ENCODE data around the gene GSDMA. TPM values are rescaled to one million over a fixed set of nuclear protein-coding genes. Genes with fewer than 3 reads are reported as not detected.

The GSDMA gene
- total RNA-seq, 1 donor from 2014 or later, result not detected

- peak; percentile 34 to 72 for DNase-seq (ENCODE audit: low read depth in 2 of 2)
These were observed 33.0 kb upstream of the GSDMA start for GRCh38 chr17:39929646-39930407.

GRCh38 chr17:39933912-39934311, 28.9 kb upstream of the GSDMA start:
- no peak for DNase-seq (ENCODE audit: low read depth in 2 of 2)

DNA sequence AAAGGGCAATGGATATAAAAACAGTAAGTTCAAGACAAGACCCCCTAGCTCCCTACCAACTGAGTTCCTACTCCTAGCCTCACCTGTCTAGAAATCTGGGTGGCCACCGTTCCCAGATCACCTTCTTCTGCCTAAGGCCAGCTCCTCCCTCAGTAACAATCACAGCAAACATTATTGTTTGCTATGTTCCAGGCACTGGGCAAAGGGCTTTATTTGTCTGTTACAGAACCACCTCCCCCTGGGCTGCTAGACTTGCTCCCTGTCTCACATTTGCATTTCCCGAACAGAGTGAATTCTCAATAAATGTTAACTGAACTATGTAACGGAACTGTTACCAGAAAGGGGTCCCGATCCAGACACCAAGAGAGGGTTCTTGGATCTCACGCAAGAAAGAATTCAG, 28.5 kb upstream of the GSDMA start:
- no peak for DNase-seq (ENCODE audit: low read depth in 2 of 2)

- no peak for DNase-seq (ENCODE audit: low read depth in 2 of 2)
These were observed 26.9 kb upstream of the GSDMA start for GRCh38 chr17:39935909-39936308.

- DNase-seq (ENCODE audit: low read depth in 2 of 2), result no peak
These were observed 25.4 kb upstream of the GSDMA start for GRCh38 chr17:39937447-39937846.

GRCh38 chr17:39938140-39938869, 24.5 kb upstream of the GSDMA start:
- no peak for DNase-seq (ENCODE audit: low read depth in 2 of 2)

DNA sequence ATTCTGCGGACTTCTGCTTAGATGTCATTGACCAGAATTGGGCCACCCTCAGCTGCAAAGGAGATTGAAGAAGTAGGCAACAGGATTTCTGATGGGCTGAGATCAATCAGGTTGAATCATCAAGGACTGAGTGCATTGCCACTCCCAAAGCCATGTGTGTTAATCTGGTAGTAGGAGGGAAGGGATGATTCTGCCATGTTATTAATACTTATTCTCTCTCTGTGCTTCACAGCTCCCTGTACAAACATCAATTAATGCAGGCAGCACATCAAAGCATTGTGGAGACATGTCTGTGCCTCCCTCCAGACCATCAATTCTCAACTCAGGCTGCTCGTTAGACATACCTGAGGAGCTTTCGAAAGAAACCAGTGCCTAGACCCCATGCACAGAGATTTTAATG, 23.7 kb upstream of the GSDMA start:
- DNase-seq (ENCODE audit: low read depth in 2 of 2), result no peak

DNA sequence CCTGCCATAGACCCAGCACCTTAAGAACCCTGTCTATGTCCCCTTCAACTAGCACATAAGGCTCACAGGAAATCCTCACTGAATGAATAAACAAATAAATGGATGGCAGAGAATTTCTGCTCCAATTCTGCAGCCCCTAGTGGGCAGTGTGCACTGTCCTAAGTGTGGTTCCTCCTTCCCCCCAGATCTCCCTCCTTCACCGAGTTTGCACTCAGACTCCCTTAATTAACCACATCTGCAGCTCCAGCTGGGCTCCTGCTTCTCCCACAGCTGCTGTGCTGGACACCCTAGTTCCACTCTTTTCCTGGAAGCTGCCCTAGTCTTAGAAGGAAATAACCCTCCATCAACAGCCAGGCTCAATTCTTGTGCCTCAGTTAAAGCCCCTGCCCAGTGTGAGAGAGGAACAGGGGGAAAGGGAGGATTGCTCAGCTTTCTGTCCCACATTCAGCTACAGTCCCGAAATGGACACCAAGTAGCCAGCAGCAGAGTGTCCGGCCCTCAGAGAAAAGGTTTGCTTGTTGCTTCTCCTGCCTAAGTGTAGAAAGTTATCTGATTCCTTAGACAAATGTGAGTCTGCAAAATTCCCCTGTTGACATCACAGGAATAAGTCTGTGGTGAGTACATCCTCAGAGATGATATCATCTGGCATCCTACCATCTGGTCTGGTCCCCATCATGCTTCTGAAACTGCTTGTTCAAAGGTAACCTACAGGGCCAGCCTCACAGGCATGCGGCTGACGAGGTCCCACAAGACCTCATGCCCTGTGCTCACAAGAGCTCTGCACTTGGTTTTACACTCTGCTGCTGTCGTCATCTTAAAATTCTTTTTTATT, 23.0 kb upstream of the GSDMA start:
- peak in 1 of 2 donors; percentile 70 for DNase-seq (ENCODE audit: low read depth in 2 of 2)

- no peak for DNase-seq (ENCODE audit: low read depth in 2 of 2)
These were observed 19.0 kb upstream of the GSDMA start for GRCh38 chr17:39943702-39944392.

DNA sequence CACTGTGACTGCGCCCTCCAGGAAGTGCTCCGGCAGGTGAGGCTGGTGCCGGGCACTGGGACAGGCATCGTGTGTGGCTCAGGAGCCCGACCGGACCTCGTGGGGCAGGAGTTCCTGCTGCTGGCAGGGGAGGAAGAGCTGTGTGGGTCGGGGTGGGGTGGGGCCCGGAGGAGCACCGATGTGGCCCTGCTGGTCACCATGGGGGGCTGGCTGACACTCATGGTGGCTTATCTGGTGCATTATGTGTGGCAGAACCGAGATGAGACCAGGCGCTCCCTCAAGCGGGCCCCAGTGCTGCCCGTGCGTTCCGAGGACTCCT, 18.5 kb upstream of the GSDMA start:
- DNase-seq (ENCODE audit: low read depth in 2 of 2), result no peak

DNA sequence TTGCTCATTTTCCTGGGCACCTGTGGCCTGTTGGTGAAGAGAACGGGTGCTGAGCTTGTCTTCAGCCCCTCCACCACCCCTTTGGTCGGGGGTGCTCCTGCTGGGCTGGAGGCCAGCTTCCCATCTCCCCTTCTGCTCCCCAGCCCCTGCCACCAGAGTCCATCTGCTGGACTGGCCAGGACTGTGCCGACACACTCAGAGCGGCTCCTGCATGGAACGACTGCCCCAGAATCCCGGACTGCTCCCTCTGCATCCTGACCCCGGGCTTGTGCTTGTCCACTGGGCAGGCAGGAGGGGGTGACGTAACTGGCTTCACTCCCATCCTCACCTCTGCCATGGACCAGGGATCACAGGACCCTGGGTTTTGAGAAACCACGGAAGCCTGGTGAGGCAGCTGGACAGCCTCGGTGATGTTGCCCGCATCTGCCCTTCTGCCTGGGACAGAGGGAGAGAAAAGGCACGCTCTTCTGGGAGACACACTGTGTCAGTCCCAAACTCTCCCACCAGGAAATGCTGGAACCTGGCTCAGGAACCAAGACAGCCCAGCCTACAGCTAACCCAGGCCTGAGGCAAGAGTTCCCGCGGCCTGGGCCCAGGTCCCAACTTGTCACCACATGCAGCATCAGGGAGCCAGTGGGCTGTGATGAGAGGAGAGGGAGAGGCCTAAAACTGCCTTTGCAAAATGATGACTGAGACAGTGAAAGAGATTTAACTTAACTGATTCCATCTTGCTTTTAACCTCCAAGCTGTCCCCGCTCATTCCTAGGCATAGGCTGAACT, 16.1 kb upstream of the GSDMA start:
- DNase-seq (ENCODE audit: low read depth in 2 of 2), result no peak

- DNase-seq (ENCODE audit: low read depth in 2 of 2), result peak in 1 of 2 donors; percentile 19
These were observed 14.3 kb upstream of the GSDMA start for GRCh38 chr17:39948489-39948828.

DNA sequence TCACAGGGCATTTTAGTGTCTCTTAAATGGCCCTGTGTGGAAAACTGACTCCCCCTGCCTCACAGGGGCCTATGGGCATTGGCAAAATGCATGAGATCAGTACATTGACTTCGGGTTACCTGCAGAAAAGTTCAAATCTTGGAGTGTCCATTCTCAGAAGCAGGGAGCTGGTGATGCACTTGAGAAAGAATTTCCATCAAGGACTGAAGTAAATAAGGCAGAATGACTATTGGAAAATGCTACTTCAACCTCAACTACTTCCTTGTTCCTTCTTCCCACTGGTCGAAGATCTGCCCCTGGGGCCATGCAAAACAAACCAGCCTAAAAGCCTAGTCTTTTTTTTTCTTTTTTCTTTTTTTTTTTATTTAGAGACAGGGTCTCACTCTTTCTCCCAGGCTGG, 13.8 kb upstream of the GSDMA start:
- DNase-seq (ENCODE audit: low read depth in 2 of 2), result no peak

GRCh38 chr17:39950871-39951348, 11.9 kb upstream of the GSDMA start:
- no peak for DNase-seq (ENCODE audit: low read depth in 2 of 2)

GRCh38 chr17:39951924-39952679, 10.7 kb upstream of the GSDMA start:
- no peak for DNase-seq (ENCODE audit: low read depth in 2 of 2)

DNA sequence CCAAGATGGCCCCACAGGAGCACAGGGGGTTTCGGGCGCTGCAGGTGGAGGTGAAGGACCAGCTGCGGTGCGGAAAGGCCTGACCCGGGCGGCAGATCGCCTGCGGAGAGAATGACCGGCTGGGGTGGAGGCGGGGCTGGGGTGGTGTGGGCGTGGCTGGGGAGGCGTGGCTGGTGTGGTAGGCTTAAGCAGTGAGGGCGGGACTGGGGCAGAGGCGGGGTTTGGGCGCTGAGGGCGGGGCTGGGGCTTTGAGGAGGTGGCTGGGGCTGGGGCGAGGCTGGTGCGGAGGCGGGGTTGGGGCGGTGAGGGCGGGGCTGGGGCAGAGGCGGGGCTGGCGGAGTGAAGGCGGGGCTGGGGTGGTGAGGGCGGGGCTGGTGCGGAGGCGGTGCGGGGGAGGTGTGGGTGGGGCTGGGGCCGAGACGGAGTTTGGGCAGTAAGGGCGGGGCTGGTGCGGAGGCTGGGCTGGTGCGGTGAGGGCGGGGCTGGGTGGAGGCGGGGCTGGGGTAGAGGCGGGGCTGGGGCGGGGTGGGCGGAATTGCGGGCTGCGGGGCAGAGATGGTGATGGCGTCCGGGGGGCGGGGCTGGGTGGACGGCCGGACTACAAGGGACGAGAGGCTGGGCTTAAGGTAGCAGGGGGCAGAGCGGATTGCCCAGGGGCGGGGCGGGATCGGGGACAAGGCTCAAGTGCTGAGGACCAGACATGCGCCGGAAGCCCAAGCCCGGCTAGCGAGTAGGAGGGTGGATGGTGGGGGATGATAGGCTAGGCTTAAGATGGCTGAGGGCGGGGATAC, 9.9 kb upstream of the GSDMA start:
- peak; percentile 96 to 97 for DNase-seq (ENCODE audit: low read depth in 2 of 2)

- peak in 1 of 2 donors; percentile 14 for DNase-seq (ENCODE audit: low read depth in 2 of 2)
These were observed 9.3 kb upstream of the GSDMA start for GRCh38 chr17:39953471-39953888.

DNA sequence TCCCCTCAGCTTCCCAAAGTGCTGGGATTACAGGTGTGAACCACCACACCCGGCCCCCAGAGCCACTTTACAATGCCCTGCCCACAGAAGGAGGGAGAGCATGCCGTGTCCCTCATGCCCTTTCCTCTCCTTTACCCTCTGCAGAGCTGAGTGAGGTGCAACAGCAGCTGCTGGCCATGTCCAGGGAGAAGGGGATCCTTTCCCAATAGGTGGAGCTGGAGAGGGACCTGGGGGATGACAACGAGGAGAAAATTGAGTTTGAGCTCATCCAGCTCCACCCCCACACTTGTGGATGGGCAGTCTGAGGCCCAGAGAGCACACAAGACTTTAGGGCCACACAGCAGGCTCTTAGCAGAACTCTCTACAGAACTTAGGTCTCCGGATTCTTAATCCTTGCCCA, 7.9 kb upstream of the GSDMA start:
- no peak for DNase-seq (ENCODE audit: low read depth in 2 of 2)

DNA sequence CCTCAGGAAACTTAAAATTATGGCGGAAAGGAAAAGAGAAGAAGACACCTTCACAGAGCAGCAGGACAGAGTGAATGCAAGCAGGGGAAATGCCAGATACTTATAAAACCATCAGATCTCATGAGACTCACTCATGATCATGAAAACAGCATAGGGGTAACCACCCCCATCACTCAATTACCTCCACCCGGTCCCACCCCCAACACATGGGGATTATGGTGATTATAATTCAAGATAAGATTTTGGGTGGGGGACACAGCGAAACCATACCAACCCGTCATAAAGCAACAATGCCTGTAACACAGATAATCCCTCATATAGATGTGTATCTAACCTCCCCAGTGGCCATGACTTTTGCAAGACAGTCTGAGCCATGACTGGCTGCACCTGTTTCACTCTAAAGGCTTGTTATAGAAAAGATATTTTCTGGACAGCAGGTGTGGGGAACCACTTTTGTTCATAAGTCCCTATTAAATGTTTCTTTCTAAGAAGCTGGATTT, 7.0 kb upstream of the GSDMA start:
- no peak for DNase-seq (ENCODE audit: low read depth in 2 of 2)
